Measurements from ENCODE around the gene FHL5. TPM values are rescaled to one million over a fixed set of nuclear protein-coding genes. Genes with fewer than 3 reads are reported as not detected.

Gene FHL5
- total RNA-seq, 4 donors from 2014 or later: 8.1 to 19.5 (median 12.4) TPM

GRCh38 chr6:96645106-96645505 lies 82.2 kb downstream of the FHL5 start:
- Histone ChIP-seq H3K36me3 (no peaks in the 10 kb centered on the region), H3K9me3 (no peaks in the 10 kb centered on the region), H3K27me3 (no peaks in the 10 kb centered on the region), H3K4me1 (no peaks in the 10 kb centered on the region), H3K4me3 (replicated peaks in 1 of 3) (no peak overlapping the region), H3K27ac (no peak overlapping the region)
- intact Hi-C loops (cut with DNase I): no loop called here
- 68 to 70% methylated on average over 5 of the region's 5 CpGs for WGBS, 2 donors
- no peak for DNase-seq
- TF ChIP-seq CTCF (IDR thresholded peaks at IDR 0.05): no peak
- TF ChIP-seq POLR2A (IDR thresholded peaks at IDR 0.05): no peak

- DNase-seq: no peak
- TF ChIP-seq POLR2A (IDR thresholded peaks at IDR 0.05) (no peak), CTCF (IDR thresholded peaks at IDR 0.05) (no peak)
- Histone ChIP-seq H3K9me3 (no peaks in the 10 kb centered on the region), H3K27ac (no peak overlapping the region), H3K27me3 (no peaks in the 10 kb centered on the region), H3K4me1 (no peaks in the 10 kb centered on the region), H3K4me3 (replicated peaks in 1 of 3) (no peak overlapping the region), H3K36me3 (no peaks in the 10 kb centered on the region)
- 81 to 85% methylated on average over 3 of the region's 3 CpGs for WGBS, 2 donors
- intact Hi-C loops (cut with DNase I): no loop called here
These were observed 87.0 kb downstream of the FHL5 start for GRCh38 chr6:96649926-96650325.

- DNase-seq: no peak
- H3K4me3 ChIP-seq (replicated peaks in 1 of 3): no peak overlapping the region
- no peaks in the 10 kb centered on the region for H3K27me3 ChIP-seq
- TF ChIP-seq CTCF (IDR thresholded peaks at IDR 0.05): no peak
- H3K27ac ChIP-seq: no peak overlapping the region
- no peaks in the 10 kb centered on the region for H3K9me3 ChIP-seq
- intact Hi-C loops (cut with DNase I): no loop called here
- no peaks in the 10 kb centered on the region for H3K36me3 ChIP-seq
- 54 to 70% methylated on average over 1 of the region's 1 CpG for WGBS, 2 donors
- H3K4me1 ChIP-seq: no peaks in the 10 kb centered on the region
These were observed 88.9 kb downstream of the FHL5 start for GRCh38 chr6:96651816-96652215.

GRCh38 chr6:96652552-96652951 lies 89.6 kb downstream of the FHL5 start:
- Histone ChIP-seq H3K4me3 (replicated peaks in 1 of 3) (no peak overlapping the region), H3K4me1 (no peaks in the 10 kb centered on the region), H3K36me3 (no peaks in the 10 kb centered on the region), H3K27ac (no peak overlapping the region), H3K27me3 (no peaks in the 10 kb centered on the region), H3K9me3 (no peaks in the 10 kb centered on the region)
- DNase-seq: no peak
- TF ChIP-seq CTCF (IDR thresholded peaks at IDR 0.05) (no peak), POLR2A (IDR thresholded peaks at IDR 0.05) (no peak)
- intact Hi-C loops (cut with DNase I): no loop called here
- 54 to 76% methylated on average over 2 of the region's 2 CpGs for WGBS, 2 donors

GRCh38 chr6:96653181-96653580 lies 90.3 kb downstream of the FHL5 start:
- no peak overlapping the region for H3K27ac ChIP-seq
- H3K9me3 ChIP-seq: no peaks in the 10 kb centered on the region
- no peaks in the 10 kb centered on the region for H3K4me1 ChIP-seq
- no peak overlapping the region for H3K4me3 ChIP-seq (replicated peaks in 1 of 3)
- no peaks in the 10 kb centered on the region for H3K36me3 ChIP-seq
- intact Hi-C loops (cut with DNase I): no loop called here
- no peaks in the 10 kb centered on the region for H3K27me3 ChIP-seq
- no peak for DNase-seq
- no peak for TF ChIP-seq CTCF (IDR thresholded peaks at IDR 0.05)
- no peak for TF ChIP-seq POLR2A (IDR thresholded peaks at IDR 0.05)
- 96 to 100% methylated on average over 1 of the region's 1 CpG for WGBS, 2 donors

Measured in thyroid gland (tissue), 4 donors.